ENCODE measurements around the gene EIPR1.

Gene EIPR1

GRCh38 chr2:3265471-3265870 is 112.1 kb downstream of the EIPR1 start:
- DNase-seq, result no peak

DNA sequence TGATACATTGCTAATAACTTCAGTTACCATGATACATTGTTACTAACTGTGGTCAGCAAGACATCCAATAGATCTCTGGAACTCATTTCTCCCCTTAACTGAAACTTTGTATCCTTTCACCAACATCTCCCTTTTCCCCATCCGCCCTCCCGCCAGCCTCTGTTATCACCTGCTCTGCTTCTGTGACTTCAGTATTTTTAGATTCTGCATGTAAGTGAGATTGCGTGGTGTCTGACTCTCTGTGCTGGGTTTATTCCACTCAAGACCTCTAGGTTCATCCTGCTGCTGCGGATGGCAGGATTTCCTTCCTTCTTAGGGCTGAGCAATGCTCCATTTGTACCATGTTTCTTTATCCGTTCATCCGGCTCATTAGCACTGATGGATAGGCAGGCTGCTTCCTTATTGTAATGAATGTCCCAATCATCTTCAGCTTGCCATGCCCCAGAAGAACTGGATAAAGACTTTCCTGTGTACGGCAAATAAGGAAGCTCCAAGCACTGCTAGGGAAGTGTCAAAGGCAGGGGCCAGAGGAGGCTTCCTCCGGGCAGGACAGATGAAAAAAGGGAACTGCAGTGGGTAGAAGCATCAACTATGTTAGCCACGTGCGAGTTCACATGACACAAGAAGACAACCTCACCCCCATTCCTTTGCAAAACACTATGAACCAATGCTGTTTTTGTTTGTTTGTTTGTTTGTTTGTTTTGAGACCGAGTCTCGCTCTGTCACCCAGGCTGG is 113.4 kb downstream of the EIPR1 start:
- no peak for DNase-seq

- no peak for DNase-seq
Observed at GRCh38 chr2:3263487-3263886, 114.1 kb downstream of the EIPR1 start.

GRCh38 chr2:3262437-3263388 is 114.9 kb downstream of the EIPR1 start:
- DNase-seq, result no peak

DNA sequence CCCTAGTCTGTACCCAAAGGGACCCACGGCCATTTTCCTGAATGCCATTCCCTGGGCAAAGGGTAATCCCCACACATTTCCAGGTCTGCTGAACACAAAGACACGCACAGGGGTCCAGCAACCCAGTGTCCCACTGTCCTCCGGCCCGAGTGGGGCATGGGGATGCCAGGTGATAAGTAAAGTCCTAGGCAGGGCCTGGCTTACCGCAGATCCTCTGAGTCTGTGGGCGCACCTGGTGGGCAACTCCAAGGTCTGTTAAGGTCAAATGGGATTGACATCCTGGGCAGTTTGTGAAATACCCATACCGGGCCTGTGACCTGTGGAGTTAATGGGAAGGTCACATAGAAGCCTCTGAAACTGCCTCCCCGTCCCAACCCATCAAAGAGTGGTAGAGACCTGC is 116.1 kb downstream of the EIPR1 start:
- no peak for DNase-seq

- no peak for DNase-seq
Observed at GRCh38 chr2:3260959-3261358, 116.7 kb downstream of the EIPR1 start.

- DNase-seq, result no peak
Observed at GRCh38 chr2:3257826-3258225, 119.8 kb downstream of the EIPR1 start.

- no peak for DNase-seq
Observed at GRCh38 chr2:3257166-3257565, 120.5 kb downstream of the EIPR1 start.

DNA sequence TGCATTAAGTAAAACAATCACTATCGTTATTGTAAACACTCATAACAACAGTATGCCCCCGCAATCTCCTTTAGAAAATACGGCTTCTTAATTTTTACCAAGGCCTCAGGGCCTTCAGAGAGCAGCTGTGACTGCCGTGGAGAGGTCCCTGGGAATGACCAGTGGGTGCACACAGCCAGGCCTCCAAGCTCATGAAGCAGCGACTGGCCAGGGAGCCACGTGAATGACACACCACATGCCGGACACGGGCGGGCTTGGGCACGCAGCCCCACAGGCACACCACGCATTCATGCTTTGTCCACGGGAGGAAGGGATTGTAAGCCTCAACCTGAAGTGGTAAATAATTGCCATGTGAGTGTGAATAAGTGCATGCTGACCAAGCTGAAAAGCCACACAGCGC is 121.0 kb downstream of the EIPR1 start:
- DNase-seq, result no peak

DNA sequence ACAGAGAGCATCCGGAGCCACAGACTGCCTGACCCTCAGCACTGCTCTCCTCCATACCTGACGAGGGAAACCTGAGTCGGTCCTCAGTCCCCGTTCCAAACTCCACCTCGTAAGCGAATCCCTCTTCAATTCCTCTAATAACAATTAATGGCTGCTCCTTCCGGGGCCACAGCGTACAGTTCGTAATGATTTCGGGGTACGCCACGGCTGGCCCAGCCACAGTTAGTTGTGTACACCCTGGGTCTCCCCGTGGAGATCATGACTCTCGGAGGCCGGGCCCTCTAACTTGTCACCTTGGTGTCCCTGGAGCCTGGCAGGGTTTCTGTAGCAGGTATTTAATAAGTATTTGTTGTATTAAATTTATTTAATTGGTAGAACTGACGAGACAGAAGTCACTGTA is 121.5 kb downstream of the EIPR1 start:
- no peak for DNase-seq

DNA sequence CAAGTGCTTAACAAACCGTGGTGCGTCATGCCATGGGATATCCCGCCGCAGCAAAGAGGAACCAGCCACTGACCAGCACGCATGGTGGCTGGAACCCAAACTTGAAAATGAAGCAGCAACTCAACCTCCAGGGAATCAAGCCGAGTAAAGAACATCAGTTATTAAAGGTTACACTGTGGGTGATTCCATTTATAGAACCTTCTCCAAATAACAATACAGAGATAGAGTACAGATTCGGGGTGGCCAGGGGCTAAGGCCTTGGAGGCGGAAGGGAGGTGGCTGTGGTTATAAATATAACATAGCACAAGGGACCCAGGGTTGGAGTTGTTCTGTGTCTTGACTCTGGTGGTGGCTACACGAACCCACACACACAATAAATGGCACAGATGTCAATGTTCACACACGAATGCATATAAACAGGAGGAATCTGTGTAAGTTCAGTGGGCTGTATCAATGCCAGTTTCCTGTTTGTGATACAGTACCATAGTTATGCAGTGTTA is 123.1 kb downstream of the EIPR1 start:
- DNase-seq, result no peak

DNA sequence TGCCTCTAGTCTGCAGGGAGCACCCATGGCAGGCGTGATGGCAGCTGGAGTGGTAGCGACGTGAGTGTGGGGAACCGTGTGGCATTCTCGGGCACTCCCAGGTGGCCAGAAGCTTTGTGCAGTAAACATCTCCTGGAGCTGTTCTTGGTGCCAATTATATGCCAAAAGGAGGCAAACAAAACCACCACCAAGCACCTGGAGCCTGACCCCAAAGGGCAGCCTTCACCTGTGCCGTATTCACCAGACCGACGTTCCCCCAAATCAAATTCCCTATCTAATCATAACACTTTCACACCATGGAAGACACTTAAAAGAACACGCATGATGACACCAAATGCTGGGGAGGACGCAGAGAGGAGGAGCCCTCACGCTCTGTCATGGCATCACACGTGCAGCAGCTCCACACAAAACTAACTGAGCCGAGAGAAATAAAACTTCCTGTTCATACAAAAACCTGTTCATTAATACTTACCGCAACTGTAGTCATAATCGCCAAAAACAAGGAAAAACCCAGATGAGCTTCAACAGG is 123.6 kb downstream of the EIPR1 start:
- no peak for DNase-seq

DNA sequence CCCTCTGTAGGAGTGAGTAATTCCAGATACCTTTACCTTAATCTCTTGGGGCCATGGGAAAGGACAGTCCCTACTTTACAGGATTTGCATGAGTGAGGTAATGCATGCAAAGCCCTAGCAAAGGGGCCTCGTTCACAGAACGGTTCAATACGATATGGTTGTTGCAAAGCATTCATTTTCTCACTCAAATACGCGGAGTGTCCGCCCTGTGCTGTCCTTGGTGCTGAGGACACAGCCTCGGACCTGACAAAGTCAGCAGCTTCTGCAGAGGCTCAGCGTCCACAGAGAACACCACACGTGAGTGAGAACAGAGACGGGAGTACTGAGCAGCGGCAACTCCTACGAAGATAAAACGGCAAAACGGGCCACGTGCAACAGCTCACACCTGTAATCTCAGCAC is 125.7 kb downstream of the EIPR1 start:
- no peak for DNase-seq

- DNase-seq, result no peak
Observed at GRCh38 chr2:3249476-3249962, 128.1 kb downstream of the EIPR1 start.

DNA sequence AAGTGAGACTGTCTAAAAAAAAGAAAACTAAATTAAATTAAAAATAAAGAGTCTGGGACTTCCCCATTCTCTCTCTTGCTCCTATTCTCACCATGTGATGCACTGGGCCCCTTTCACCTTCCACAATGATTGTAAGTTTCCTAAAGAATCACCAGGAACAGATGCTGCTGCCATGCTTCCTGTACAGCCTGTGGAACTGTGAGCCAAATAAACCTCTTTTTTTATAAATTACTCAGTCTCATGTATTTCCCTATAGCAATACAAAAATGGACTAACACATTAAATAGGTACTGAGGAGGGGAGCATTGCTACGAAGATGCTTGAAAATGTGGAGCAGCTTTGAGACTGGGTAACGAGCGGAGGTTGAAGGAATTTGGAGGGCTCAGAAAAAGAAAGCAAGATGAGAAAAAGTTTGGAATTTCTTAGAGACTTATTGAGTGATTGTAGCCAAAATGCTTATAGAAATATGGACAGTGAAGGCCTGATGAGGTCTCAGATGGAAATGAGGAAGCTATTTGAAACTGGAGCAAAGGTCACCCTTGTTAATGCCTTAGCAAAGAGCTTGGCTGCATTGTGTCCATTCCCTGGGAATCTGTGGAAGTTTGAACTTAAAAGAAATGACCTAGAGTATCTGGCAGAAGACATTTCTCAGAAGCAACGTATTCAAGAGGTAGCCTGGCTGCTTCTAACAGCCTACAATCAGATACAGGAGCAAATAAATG is 128.7 kb downstream of the EIPR1 start:
- DNase-seq, result no peak

- DNase-seq, result no peak
Observed at GRCh38 chr2:3246928-3247714, 130.5 kb downstream of the EIPR1 start.

- DNase-seq, result no peak
Observed at GRCh38 chr2:3246406-3246805, 131.2 kb downstream of the EIPR1 start.

- no peak for DNase-seq
Observed at GRCh38 chr2:3244486-3244885, 133.1 kb downstream of the EIPR1 start.

DNA sequence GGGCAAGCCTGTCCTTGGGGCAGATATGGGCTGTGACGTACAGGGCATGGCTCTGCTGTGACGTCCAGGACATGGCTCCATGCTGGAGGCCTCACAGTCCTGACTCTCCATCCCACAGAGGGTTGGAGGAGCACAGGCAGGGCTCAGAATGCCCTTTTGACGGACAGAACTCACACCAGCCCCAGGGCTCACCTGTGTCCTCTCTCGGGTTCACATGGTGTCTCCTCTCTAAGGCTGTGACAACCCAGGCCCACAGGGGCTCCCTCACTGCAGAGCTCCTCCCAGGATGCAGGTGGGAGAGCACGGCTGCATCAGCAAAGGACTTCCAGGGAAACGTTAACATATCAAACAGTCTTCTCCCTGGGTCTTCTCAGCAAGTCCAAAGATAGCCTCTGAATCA is 133.8 kb downstream of the EIPR1 start:
- DNase-seq, result no peak

DNA sequence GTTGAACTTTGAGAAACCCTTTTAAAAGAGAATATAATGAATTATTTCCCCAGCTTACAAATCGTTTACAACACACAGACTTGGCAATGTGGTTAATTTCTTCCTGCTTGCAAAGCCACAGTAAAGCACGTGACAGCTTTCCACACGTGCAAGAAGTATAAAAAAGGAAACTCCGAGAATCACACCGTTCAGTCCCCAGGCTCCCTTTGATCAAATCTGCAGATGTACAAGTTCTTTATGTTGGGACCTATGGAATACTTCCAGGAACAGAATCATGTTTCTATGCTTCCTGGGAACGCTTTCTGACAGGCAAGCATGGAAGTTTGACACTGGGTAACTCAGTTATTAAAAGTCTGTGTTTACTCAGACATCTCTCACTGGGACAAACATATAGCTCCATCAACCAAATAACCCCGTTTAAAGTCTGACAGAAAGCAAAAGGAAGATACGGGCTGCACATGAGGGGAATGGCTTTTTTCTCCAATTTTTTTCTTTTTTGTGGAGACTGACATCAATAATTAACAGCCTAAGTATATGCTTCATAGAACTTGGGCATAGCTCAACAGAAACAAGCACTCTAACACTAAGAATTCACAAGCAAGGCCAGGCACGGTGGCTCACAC is 134.8 kb downstream of the EIPR1 start:
- no peak for DNase-seq

GRCh38 chr2:3241971-3242746 is 135.5 kb downstream of the EIPR1 start:
- DNase-seq, result no peak
